OCI-M1 (cell line): ENCODE measurements around the gene COMMD2.

ENCODE experiments used
- DNase-seq: peaks from one replicate; lab custom pipeline; 2025; lab: John Stamatoyannopoulos, UW

Gene COMMD2

DNA sequence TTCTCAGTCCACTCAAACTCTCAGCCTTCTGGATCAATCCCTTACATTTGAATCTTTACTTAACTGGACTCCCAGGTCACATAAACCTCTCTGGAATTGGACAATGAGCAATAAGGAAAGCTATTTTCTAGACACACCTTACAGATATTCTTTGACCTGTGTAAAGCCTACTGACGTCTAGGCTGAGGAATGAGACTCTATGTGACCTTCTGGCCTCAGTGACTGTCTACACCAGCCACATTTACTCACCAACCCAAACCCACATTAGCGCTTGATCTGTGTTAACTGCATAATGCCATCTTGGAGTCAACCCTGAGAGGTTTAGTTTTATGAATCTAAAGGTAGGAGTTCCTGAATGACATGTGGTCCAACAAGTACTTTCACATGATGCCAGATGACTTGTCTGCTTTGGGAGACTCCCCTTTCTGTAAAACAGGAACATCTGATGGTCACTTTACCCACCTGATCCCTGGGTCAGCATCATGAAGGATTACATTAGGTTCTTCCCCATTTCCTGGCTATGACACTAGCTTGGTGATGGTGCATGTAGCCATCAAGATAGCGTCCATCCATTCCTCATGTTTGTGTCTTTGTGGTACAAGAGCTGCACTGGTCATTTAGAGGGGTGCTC lies 11.4 kb upstream of the COMMD2 start:
- DNase-seq, result no peak

DNA sequence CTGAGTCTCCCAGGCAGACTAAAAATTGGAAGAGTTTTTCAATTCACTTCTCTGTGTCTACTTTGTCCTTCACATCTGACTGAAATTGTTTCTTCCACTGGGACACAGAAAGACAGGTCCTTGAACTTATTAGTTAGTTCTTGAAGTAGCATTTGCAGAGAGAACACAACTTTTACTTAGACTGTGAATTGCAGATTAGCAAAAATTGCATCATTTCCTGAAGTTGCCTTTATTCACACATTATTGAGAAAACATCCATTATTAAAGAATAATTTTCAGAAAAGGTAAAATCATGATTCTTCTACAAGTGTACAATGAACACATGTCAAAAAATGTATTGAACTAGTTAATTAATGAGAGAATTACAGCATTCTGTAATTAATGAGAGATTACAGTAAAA lies 1.4 kb upstream of the COMMD2 start:
- DNase-seq, result peak; percentile 33

DNA sequence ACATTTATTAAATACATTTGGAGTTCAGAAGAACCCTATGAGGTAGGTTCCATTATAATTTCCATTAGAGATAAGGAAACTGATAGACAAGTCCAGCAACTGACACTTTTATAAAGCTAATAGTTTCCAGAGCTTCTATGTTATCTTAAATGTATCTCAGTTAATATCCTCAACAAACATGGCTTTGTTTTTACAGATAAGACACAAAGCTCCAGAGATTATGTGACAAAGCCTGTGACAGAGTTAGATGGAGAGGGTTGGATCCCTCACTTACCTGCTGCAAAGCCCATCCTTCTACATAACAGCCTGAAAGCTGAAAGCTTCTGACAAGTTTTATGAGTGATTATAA lies 473 bp upstream of the COMMD2 start:
- no peak for DNase-seq

DNA sequence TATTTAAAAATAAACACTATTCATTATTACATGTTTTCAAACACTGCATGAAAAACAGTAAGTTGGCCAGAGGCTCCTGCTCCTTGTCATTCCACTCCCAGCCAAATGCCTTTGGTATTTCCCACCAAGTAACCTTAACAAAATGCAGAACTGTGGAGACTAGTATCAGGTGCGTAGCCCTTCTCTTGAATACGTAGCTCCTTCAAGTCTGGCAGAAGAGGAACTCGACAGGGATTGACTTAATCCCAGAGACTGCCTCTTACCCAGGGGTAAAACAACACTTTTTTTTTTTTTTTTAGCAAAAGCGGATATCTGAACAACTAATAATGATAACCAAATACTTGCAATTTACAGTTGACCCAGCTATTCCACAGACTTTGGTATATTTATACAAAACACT lies 738 bp downstream of the COMMD2 start:
- peak; percentile 8 for DNase-seq

DNA sequence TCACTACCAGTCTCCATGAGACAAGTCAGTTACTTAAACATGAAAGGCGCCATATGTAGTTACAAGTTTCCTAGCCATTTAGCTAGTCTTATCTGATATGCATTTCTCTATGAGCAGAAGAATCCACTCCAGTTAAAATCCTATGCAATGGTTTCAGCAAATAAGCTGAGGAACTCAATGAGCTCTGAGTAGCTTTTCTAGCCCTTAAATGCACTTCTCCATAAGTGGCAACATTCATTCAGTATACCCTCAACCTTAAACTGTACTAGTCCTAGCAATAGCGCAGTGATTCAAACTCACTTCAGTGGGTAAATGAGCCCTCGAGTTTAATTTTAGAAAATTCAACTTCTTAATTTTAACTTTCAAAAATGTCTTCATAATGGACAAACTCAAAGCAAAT lies 7.7 kb downstream of the COMMD2 start:
- DNase-seq, result no peak

DNA sequence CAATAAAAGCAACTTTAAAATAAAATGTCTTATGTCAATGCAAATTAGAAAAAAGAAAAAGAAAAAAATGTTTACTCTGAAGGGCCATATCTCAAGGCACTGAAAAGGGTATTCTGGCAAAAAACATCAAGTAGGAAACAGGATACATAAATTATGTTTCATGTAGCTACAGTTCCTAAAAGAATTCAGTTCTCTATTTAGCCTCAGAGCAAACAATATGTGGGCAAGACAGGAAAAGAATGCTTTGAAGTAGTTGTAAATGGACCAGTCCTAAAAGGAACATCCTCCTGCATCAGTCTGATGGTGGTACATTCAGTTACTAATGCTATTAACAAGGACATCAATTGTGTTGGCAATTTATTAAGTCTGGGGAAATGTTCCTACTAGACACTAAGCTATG lies 8.1 kb downstream of the COMMD2 start:
- DNase-seq, result no peak

DNA sequence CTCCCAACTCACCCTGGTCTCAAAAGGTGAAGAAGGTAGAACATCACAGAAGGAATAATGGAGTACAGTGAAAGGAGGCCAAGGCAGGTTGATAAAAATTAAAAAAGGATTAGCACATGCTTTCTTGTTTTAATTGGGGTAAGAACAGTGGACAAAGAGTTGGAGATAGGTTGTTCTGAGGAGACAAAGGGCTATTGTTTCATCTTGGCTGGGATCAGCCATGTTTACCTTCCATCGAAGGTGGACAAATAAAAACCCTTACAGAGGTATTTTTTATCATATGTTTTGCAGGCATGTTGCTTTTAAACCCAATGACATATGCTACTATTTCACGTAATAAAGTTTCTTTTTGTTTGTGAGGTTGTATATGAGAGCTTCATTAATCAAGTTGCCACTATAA lies 12.9 kb downstream of the COMMD2 start:
- DNase-seq, result no peak

DNA sequence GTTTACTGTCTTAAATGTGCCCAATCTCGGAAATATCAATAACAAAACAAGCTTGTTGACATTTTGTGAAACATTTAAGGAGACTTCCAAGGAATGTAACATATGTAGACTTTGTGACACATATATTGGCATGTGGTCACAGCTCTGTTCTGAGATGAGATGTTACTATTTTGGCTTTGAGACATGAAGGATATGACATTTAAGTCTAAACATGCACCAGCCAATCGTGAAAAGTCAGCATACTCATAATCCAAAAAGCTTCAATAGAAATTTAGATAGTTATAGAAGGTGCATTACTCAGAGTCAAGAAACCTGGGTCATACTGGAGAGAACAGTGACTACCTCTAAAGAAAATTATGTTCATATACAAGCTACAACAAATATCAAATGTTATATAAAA lies 13.4 kb downstream of the COMMD2 start:
- no peak for DNase-seq

DNA sequence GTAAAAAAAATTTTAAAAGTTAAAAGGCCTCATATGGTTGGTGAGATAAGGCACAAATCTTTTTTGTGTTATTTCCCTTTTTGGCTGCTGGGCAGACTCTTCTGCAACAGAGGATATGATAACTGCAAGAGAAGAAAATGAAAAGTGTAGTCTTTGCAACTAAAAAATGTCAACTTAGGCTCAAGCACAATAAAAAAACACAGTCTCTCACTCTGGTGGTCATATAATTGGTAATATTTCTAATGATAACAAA lies 15.4 kb downstream of the COMMD2 start:
- DNase-seq, result peak; percentile 79

DNA sequence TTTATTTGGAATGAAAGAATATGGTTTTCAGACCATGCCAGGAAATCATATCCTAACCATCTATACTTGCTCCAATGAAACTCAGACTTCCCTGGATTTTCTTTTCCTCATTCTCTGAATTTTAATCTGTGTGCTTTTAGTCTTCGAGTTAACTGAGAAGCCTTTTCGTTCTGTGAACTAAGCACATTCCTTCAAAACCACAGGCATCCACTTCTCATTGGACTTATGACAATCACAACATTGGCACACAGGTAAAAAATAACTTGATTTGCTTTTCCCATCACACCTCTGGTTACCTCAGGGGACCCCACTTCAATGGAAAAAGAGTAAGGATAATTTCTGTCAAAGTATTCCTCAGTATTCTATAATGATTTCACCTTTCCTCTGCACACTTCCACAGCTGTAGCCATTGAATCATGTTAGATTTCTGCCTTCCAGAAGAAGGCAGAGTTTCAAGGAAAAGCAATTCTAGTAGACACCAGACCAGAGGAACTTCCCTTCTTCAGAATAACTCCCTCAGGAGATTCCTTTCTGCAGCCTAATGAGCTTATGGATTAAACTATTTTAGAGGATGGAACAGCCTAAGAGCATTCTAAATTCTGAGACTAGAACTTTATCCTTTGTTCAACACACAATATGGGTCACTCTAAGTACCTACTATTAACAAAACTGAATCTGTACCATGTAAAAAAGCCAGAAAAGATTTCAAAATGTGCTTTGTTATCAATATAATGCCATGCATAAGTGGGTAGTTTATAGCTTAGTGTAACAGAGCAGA lies 15.9 kb downstream of the COMMD2 start:
- no peak for DNase-seq

DNA sequence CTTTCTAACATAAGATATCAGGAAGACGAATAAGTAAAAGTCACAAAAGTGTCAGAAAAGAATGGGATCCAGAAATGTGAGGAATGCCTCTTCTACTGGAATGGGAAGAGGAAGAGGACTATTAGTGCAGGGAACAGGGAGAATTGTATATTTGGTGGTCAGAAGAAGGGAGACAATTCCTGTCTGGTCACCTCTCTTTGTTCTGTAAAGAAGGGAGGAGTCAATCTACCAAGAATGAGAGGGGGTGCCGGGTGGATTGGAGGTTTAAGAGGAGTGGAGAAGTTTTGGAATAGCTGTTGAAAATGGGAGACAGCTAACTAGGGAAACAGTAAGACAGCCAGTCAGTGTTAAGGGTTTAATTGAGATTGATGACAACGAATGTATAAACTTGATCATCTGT lies 20.1 kb downstream of the COMMD2 start:
- DNase-seq, result no peak

DNA sequence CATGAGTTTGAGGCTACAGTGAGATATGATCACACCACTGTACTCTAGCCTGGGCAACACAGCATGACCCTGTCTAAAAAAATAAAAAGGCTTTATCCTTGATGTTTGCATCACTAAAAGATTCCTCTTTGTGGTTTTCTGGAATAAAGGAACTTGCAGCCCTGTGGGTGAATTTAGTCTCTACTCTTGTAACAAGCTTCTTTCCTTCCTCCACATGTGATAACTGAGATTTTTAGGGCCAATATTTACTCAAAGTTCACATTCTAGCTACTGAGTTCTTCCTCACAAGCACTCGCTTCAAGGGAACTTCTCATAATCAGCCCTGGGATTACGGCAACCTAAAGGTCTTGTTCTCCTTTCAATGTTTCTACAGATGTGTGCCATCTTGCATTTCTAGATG lies 24.6 kb downstream of the COMMD2 start:
- DNase-seq, result no peak

DNA sequence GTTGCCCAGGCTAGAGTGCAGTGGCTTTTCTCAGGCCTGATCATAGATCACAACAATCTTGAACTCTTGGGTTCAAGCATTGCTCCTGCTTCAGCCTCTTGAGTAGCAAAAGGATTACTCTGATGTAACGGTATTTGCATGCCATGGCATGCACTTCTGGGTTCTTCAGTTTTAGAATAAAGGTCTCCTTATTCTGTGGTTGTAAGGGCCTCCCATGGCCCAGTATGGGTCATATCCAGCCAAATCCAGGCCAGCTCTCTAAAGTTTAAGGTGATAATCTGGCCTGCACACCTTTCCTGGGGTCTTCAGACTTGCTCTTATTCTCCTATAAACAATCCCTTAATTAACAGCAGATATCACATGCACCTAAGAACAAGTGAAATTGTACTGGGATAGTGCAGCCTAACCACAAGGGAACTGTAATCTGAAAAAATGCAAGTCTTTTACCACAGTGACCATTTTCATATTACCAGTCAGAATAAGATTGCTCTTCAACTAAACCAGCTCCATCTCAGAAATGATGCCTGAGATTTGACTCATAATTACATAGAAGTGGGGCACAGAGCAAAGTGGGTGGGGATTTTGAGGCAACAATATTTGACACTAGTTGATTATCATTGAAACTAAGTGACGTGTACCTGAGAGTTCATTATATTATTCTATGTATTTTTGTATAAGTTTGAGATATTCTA lies 25.4 kb downstream of the COMMD2 start:
- no peak for DNase-seq

DNA sequence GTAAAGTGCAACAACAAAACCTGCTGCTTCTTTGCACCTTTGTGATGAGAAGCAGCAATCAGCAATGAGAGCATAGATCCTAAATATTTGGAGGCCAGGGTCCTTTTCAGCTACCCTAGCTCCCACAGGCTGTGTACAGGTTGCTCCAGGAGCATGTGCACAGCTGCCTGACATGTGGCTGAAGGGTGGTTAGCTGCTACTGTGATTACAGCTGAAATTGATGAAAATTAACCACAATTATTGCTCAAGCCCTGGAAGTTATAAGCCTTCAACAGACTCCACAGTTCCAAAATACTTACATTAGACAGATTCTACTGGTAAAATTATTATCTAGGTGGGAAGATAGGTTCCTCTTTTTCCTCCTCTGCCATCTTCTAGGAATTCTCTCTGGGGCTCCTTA lies 28.5 kb downstream of the COMMD2 start:
- DNase-seq, result no peak

DNA sequence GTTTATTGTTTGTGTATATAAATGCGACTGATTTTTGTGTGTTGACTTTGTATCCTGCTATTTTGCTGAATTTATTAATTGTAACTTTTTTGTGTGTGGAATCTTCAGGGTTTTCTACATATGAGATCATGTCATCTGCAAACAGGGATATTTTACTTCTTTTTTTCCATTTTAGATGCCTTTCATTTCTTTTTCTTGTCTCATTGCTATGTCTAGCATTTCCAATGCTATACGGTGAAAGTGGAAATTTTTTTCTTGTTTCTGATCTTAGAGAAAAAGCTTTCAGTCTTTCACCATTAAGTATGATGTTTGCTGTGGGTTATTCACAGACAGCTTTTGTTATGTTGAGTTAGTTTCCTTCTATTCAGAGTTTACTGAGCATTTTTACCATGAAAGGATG lies 31.4 kb downstream of the COMMD2 start:
- DNase-seq, result no peak

DNA sequence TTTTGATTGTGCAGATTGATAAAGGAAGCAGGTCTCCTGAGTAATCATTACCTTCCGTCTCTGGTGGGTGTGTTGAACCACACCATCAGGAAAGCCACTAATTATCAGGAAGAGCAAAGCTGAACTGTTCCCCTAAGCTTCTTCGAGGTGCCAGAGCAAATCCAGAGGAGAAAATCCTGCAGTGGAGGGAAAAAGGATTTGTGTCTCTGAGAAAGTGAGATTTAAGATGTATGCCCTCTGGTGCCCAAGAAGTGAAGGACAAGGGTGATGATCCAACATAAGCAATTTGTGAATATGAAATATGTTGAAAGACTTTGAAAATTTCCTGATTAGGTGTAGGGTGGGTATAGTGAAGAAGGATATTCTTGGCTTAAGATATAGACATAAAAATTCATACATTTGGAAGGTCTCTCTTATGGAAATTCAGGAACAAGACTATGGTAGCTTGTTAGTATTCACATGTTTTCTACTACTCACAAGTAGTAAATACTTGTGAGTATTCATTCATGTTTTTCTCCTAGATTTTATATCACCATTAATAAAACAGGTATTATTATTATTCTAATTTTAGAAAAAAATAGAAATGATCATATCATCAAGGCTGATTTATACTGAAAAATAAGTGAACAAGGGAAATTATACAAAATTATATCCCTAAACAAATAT lies 34.8 kb downstream of the COMMD2 start:
- DNase-seq, result peak; percentile 64

DNA sequence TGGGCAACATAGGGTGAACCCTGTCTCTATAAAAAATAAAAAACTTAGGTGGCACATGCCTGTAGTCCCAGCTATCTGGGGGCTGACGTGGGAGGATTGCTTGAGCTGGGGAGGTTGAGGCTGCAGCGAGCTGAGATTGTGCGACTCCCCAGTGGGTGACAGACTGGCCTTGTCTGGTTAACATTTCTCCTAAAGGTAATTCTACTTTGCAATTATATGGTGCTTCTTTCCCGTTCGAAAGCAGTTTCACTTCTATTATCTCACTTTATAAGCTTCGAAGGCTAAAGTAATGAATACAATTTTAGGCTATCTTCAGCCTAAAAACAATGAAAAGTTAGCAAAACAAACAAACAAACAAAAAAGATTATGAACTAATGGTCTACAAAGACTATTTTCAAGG lies 35.3 kb downstream of the COMMD2 start:
- DNase-seq, result no peak

DNA sequence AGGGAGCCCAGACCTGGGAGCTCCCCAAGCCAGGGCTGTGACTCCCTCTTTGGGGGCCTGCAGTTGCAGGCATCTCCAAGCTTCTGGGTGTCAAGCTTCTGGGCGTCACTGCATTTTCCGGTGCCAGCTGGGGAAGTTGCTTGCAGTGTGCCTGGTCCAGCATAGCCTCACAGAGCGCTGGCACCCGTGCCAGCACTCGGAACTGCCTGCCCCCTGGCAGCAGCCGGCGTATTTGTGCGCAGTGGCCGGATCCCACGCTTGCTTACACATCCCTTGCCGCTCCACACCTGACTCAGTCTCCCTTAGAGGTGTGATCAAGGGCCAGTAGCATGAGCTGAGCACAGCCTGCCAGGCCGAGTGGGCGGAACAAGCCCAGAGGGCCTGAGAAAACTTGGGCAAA lies 37.0 kb downstream of the COMMD2 start:
- DNase-seq, result no peak

DNA sequence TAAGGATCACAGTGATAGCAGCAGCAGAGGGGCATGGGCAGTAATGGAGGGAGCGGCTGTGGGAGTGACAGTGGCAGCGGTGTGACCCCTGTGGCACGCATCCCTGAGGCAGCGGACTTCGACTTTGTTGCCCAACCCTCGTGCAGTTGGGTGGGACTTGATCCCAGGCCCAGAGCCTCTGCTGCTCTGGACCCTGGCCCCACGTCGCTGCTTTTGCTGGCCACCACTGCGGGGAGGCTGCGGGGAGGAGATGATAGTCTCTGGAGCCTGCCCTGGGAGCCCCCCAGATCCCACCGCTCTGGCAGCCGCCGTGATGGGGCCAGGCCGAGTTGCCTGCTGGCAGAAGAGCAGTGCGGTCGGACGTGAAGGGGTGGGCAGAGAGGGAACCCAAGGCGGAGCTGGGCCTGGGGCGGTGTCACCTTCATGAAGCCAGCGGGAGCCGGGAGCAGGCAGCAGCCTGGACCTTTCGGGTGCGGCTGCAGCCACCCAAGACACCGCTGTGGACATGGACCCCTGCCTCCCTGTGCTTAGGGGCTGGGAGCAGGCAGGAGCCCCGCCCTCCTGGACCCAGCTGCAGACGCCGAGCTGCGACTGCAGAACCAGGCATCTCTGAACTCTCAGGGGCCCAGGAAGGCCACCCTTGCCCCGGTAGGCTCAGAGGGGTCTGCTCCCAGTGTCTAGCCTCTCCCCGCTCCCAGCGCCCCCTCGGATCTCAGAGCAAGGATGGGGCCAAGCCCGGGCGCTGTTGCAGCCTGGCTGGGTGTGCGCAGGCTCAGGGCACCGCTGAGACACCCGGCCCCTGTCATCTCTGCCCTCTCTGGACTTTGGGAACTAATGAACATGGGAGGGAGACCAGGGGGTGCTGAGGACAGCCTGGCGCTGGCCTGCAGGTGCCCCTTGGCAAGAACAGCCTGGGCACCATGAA lies 38.3 kb downstream of the COMMD2 start:
- DNase-seq, result no peak

DNA sequence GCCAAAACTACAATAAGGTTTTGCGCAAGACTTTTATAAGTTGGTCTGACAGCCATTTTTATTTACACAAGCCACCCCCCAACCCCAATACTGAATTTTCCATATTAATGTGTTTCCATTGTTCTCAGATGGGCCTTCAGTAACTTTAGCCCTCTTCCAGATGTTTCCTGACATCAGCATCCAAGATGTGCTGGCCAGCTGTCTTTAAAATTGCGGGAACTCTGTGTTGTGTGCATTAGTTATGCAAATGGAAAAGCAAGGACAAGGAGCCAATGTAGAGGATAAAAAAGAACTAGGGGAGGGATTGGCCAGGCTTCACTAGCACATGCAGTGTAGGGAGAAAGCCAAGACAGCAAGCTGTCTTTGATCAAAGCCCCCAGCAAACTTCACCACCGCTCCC lies 45.4 kb downstream of the COMMD2 start:
- DNase-seq, result no peak

DNA sequence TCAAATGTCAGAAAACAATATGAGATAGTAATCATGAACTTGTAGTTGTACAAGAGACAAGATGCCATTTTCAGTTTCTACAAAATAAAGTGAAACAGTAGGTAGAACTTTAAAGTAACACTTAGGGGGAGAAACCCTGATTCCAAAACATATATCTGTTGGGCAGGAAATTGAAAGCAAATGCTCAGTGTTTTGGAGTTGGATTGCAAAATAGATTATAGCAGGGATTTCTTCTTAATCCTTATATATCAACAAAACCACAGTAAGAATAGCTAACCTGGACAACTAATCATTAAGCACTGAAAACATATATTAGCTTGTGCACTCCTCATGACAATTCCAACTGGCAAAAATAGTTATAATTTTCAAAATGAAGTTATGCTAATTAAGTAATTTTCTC lies 46.9 kb downstream of the COMMD2 start:
- DNase-seq, result no peak

DNA sequence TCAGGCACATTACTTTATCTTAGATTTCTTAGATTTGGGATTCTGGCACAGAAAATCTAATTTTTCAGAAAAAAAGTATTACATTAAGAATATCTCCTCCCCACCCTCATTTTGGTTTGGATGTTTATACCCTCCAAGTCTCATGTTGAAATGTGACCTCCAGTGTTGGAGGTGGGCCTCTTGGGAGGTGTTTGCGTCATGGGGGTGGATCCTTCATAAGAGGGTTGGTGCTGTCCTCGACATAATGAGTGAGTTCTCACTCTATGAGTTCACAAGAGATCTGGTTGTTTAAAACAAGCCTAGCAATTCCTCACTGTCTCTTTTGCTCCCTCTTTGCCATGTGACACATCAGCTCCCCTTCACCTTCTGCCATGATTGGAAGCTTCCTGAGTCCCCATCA lies 48.8 kb downstream of the COMMD2 start:
- no peak for DNase-seq
